Peyer's patch (tissue), 4 donors: ENCODE results near the gene ABHD17B.

ENCODE experiments used
- POLR2A ChIP-seq, 2 donors: fragments of 450-650 bp; IDR thresholded peaks; one replicate each; pipeline ENCODE4 v1.5.1; 2017; ENCODE audit warnings: antibody characterized with exemption in 2 of 2, mild to moderate bottlenecking in 2 of 2, moderate library complexity in 2 of 2
- TF ChIP-seq, protein P1 (sequence below), 6 experiments: fragments of 450-650 bp in 4 of 6; fragments of 200-600 bp in 2 of 6; sonication (generic) in 1 of 6; IDR thresholded peaks; one replicate each; pipeline ENCODE4 v1.5.1; 2017 to 2019; ENCODE audit warnings: antibody characterized with exemption in 6 of 6, mild to moderate bottlenecking in 3 of 6, moderate library complexity in 1 of 6

DNA sequence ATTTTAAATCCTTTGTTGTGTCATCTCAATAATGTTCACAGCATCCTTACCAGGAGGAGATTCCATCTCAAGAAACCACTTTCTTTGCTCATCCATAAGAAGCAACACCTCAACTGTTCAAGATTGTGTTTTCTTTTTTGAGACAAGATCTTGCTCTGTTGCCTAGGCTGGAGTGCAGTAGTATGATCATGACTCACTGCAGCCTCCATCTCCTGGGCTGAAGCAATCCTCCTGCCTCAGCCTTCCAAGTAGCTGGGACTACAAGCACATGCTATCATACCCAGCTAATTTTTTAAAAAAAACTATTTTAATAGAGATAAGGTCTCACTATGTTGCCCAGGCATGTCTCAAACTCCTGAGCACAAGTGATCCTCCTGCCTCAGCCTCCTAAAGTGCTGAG lies 60.0 kb downstream of the ABHD17B start:
- TF ChIP-seq, protein P1, sequence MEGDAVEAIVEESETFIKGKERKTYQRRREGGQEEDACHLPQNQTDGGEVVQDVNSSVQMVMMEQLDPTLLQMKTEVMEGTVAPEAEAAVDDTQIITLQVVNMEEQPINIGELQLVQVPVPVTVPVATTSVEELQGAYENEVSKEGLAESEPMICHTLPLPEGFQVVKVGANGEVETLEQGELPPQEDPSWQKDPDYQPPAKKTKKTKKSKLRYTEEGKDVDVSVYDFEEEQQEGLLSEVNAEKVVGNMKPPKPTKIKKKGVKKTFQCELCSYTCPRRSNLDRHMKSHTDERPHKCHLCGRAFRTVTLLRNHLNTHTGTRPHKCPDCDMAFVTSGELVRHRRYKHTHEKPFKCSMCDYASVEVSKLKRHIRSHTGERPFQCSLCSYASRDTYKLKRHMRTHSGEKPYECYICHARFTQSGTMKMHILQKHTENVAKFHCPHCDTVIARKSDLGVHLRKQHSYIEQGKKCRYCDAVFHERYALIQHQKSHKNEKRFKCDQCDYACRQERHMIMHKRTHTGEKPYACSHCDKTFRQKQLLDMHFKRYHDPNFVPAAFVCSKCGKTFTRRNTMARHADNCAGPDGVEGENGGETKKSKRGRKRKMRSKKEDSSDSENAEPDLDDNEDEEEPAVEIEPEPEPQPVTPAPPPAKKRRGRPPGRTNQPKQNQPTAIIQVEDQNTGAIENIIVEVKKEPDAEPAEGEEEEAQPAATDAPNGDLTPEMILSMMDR (IDR thresholded peaks at IDR 0.05): no peak
- TF ChIP-seq POLR2A (IDR thresholded peaks at IDR 0.05): no peak
